H1 (cell line): Measurements from ENCODE around the gene TPRG1L. TPM values are rescaled to one million over a fixed set of nuclear protein-coding genes. Genes with fewer than 3 reads are reported as not detected.

Source experiments
- CTCF ChIA-PET: fragments of 300-600 bp; sonication (Branson Sonifier 250); formaldehyde crosslinking; loops from one replicate; lab custom pipeline; 2021; ENCODE audit not compliant: partially characterized antibody; lab: Charles Lee
- POLR2A ChIA-PET: fragments of 300-600 bp; sonication (Branson Sonifier 250); formaldehyde crosslinking; loops from one replicate; lab custom pipeline; 2021; ENCODE audit warnings: inconsistent platforms; ENCODE audit not compliant: partially characterized antibody; lab: Charles Lee
- DNase-seq, 2 experiments: peaks; one replicate each; pipeline versions ENCODE4 v3.0.0 to v3.0.0-alpha.2; 2010 to 2022; ENCODE audit warnings: low spot score in 2 of 2, low read depth in 1 of 2, mixed read lengths in 1 of 2
- FAIRE-seq: peaks from 2 replicates; lab custom pipeline; 2011; peaks lifted over from hg19 to GRCh38; lab: Jason Lieb, UNC
- H2AFZ ChIP-seq: 2 replicates; pipeline ENCODE4 v1.8.1; 2012; ENCODE audit warnings: low read length, inconsistent platforms
- H2AK5ac ChIP-seq: 2 replicates; pipeline ENCODE4 v1.6.1; 2013; ENCODE audit warnings: low read depth, low read length
- H2BK120ac ChIP-seq: replicated peaks from 2 replicates; pipeline ENCODE3; 2013; ENCODE audit warnings: low read depth, low read length, inconsistent platforms
- H2BK12ac ChIP-seq: 2 replicates; pipeline ENCODE4 v1.6.1; 2013; ENCODE audit warnings: low read depth, low read length
- H2BK15ac ChIP-seq: 2 replicates; pipeline ENCODE4 v1.6.1; 2013; ENCODE audit warnings: low read length
- H2BK20ac ChIP-seq: 2 replicates; pipeline ENCODE4 v1.6.1; 2013; ENCODE audit warnings: low read length
- H2BK5ac ChIP-seq: 2 replicates; pipeline ENCODE4 v1.6.1; 2013; ENCODE audit warnings: low read depth, low read length
- H3K14ac ChIP-seq: 2 replicates; pipeline ENCODE4 v1.6.1; 2013; ENCODE audit warnings: inconsistent platforms; ENCODE audit not compliant: insufficient read length
- H3K18ac ChIP-seq: 2 replicates; pipeline ENCODE4 v1.6.1; 2013; ENCODE audit warnings: low read length; ENCODE audit errors: extremely low read depth
- H3K23ac ChIP-seq: 2 replicates; pipeline ENCODE4 v1.6.1; 2013; ENCODE audit warnings: inconsistent platforms; ENCODE audit not compliant: insufficient read length
- H3K23me2 ChIP-seq: 2 replicates; pipeline ENCODE4 v1.6.1; 2013; ENCODE audit warnings: low read depth, low read length
- H3K27ac ChIP-seq: 2 replicates; pipeline ENCODE4 v1.6.1; 2011; ENCODE audit warnings: low read depth, low read length, inconsistent platforms
- H3K27me3 ChIP-seq, 4 experiments: replicated peaks in 1 of 4; 1 replicate in 1 of 4; 2 replicates in 3 of 4; pipeline versions ENCODE4 v1.6.1 to v1.8.1; 2011 to 2013; ENCODE audit warnings: low read length in 3 of 4, mild to moderate bottlenecking in 3 of 4, inconsistent platforms in 2 of 4, mixed read lengths in 2 of 4, moderate library complexity in 1 of 4; ENCODE audit not compliant: control insufficient read depth in 3 of 4, insufficient read depth in 3 of 4; ENCODE audit errors: extremely low read depth in 1 of 4
- H3K36me3 ChIP-seq, 4 experiments: 2 replicates each; pipeline versions ENCODE4 v1.6.1 to v1.8.1; 2011 to 2013; ENCODE audit warnings: mild to moderate bottlenecking in 4 of 4, low read length in 3 of 4, moderate library complexity in 2 of 4, control low read depth in 1 of 4, inconsistent platforms in 1 of 4; ENCODE audit not compliant: insufficient read depth in 4 of 4, control insufficient read depth in 2 of 4
- H3K4ac ChIP-seq: replicated peaks from 2 replicates; pipeline ENCODE3; 2013; ENCODE audit warnings: low read length, low read depth, mixed read lengths, inconsistent platforms; ENCODE audit not compliant: insufficient read length
- H3K4me1 ChIP-seq, 4 experiments: replicated peaks in 1 of 4; 1 replicate in 1 of 4; 2 replicates in 3 of 4; pipeline versions ENCODE4 v1.6.1 to v1.8.1; 2011 to 2013; ENCODE audit warnings: low read length in 3 of 4, inconsistent platforms in 2 of 4, mixed read lengths in 1 of 4; ENCODE audit not compliant: insufficient read depth in 4 of 4, control insufficient read depth in 3 of 4
- H3K4me2 ChIP-seq, 2 experiments: 2 replicates each; pipeline versions ENCODE4 v1.6.1 to v1.8.1; 2011 to 2013; ENCODE audit warnings: low read depth in 2 of 2, low read length in 2 of 2, control low read depth in 1 of 2, inconsistent platforms in 1 of 2, mild to moderate bottlenecking in 1 of 2; ENCODE audit not compliant: insufficient read depth in 1 of 2
- H3K4me3 ChIP-seq, 4 experiments: fragments of 200-600, 300-600 bp in 1 of 4; sonication (generic), shearing (Covaris generic), sonication (Bioruptor Twin) in 1 of 4; 2 replicates each; pipeline versions ENCODE4 v1.5.1 to v1.8.1; 2011 to 2016; ENCODE audit warnings: low read length in 4 of 4, low read depth in 3 of 4, control low read depth in 2 of 4, inconsistent platforms in 2 of 4, mild to moderate bottlenecking in 2 of 4, mixed read lengths in 1 of 4, moderate library complexity in 1 of 4; ENCODE audit not compliant: insufficient read depth in 2 of 4; ENCODE audit errors: extremely low read depth in 1 of 4
- H3K56ac ChIP-seq: replicated peaks from 2 replicates; pipeline ENCODE3; 2013; ENCODE audit warnings: low read depth, mild to moderate bottlenecking, mixed read lengths, low read length, inconsistent platforms; ENCODE audit not compliant: insufficient read length
- H3K79me1 ChIP-seq: 2 replicates; pipeline ENCODE4 v1.6.1; 2013; ENCODE audit warnings: low read depth, low read length, control low read depth
- H3K79me2 ChIP-seq, 2 experiments: 2 replicates each; pipeline versions ENCODE4 v1.6.1 to v1.8.1; 2012 to 2013; ENCODE audit warnings: low read length in 2 of 2, mild to moderate bottlenecking in 2 of 2, inconsistent platforms in 1 of 2; ENCODE audit not compliant: insufficient read depth in 2 of 2, control insufficient read depth in 1 of 2
- H3K9ac ChIP-seq, 4 experiments: replicated peaks in 1 of 4; 1 replicate in 1 of 4; 2 replicates in 3 of 4; pipeline versions ENCODE4 v1.6.1 to v1.8.1; 2011 to 2013; ENCODE audit warnings: low read depth in 3 of 4, low read length in 3 of 4, control low read depth in 2 of 4, mild to moderate bottlenecking in 2 of 4, moderate library complexity in 2 of 4, inconsistent platforms in 1 of 4; ENCODE audit errors: extremely low read depth in 1 of 4
- H3K9me3 ChIP-seq, 2 experiments: 2 replicates each; pipeline versions ENCODE4 v1.6.1 to v1.8.1; 2012 to 2013; ENCODE audit warnings: mild to moderate bottlenecking in 2 of 2, moderate library complexity in 2 of 2, control low read depth in 1 of 2, inconsistent platforms in 1 of 2, low read depth in 1 of 2, low read length in 1 of 2, mixed read lengths in 1 of 2; ENCODE audit not compliant: insufficient read depth in 2 of 2
- H4K20me1 ChIP-seq, 2 experiments: replicated peaks in 1 of 2; 2 replicates each; pipeline versions ENCODE3 to v1.8.1; 2011 to 2013; ENCODE audit warnings: inconsistent platforms in 2 of 2, low read length in 2 of 2, mild to moderate bottlenecking in 1 of 2; ENCODE audit not compliant: insufficient read depth in 2 of 2, control insufficient read depth in 1 of 2
- H4K5ac ChIP-seq: 2 replicates; pipeline ENCODE4 v1.6.1; 2013; ENCODE audit warnings: low read length, low read depth, mixed read lengths, inconsistent platforms; ENCODE audit not compliant: insufficient read length
- H4K8ac ChIP-seq: 2 replicates; pipeline ENCODE4 v1.8.0; 2013; ENCODE audit warnings: mild to moderate bottlenecking, moderate library complexity, low read length, inconsistent platforms; ENCODE audit not compliant: insufficient read depth; ENCODE audit errors: extremely low read depth
- H4K91ac ChIP-seq: replicated peaks from 2 replicates; pipeline ENCODE3; 2013; ENCODE audit warnings: low read length, mixed read lengths, inconsistent platforms; ENCODE audit not compliant: insufficient read length
- MAX ChIP-seq: IDR thresholded peaks from 2 replicates; pipeline ENCODE4 v1.6.1; 2012; ENCODE audit warnings: inconsistent platforms
- TBP ChIP-seq: IDR thresholded peaks from 2 replicates; pipeline ENCODE4 v1.6.1; 2011; ENCODE audit warnings: low read depth, low read length, improper control_type of control experiment
- WGBS, 2 experiments: shearing (Covaris generic) in 1 of 2; methylation state at CpG; one replicate each; pipeline versions ENCODE4 v1.1.6 to v1.1.7; 2013 to 2015; ENCODE audit warnings: low lambda C conversion rate in 2 of 2, mixed read lengths in 2 of 2, inconsistent platforms in 1 of 2, low coverage in 1 of 2, missing lambda C conversion rate in 1 of 2; ENCODE audit not compliant: insufficient replicate concordance in 2 of 2, insufficient coverage in 1 of 2, insufficient read length in 1 of 2; ENCODE audit errors: extremely low coverage in 1 of 2, missing lambda C conversion rate in 1 of 2; 5-methylcytosine and 5-hydroxymethylcytosine counted together
- polyA plus RNA-seq, 7 experiments: library from polyadenylated mRNA; depleted of rRNA in 3 of 7; stranded (reverse) in 5 of 7; unstranded in 2 of 7; fragments of >200 nt in 5 of 7; fragments of 200-250 nt in 2 of 7; gene quantifications; 1 replicate in 5 of 7; 2 replicates in 1 of 7; 4 replicates in 1 of 7; pipeline versions ENCODE4 v1.2.1 to v1.2.3, GENCODE V29; 2011 to 2013; ENCODE audit warnings: missing spikeins in 2 of 7, mixed read lengths in 2 of 7
- total RNA-seq: library from RNA; stranded (reverse); fragmentation: NEBNext Ultra II Directional; extraction: Animal tissue kit (Norgen Biotek cat#: 25700); gene quantifications from 2 replicates; pipeline ENCODE4 v1.2.1, GENCODE V29; 2021

Gene TPRG1L
- total and polyA plus RNA-seq, 2 of the 8 experiments (the other 6 are each of a cell fraction or from before 2014, with no cell fraction given) = 21.7 to 22.3 TPM

GRCh38 chr1:3597599-3597964 lies 27.2 kb upstream of the TPRG1L start:
- Histone ChIP-seq H3K79me1 (0 out of 2 replicates have a peak, but pooled peaks cover 2% of the 10 kb centered on the region), H3K23ac (no peak overlapping the region), H4K8ac (no peak overlapping the region), H2BK20ac (0 out of 2 replicates have a peak overlapping the region, but pooled peaks have one; percentile 48), H3K79me2 (no peaks in the 10 kb centered on the region), H2BK5ac (peak overlapping the region; percentile 82; the same call in 1 of the 2 replicates), H3K4me1 (peaks cover 0 to 31% (median 22%) of the 10 kb centered on the region in 4 experiments; a peak in 6 of 7 replicates), H3K9me3 (no peaks in the 10 kb centered on the region), H4K91ac (peak overlapping the region; percentile 53), H3K4me2 (no peak overlapping the region), H3K27me3 (no peaks in the 10 kb centered on the region), H4K5ac (no peak overlapping the region), H3K14ac (no peak overlapping the region), H2AFZ (no peak overlapping the region), H3K27ac (no peak overlapping the region), H2BK12ac (no peak overlapping the region), H3K23me2 (no peaks in the 10 kb centered on the region), H4K20me1 (no peaks in the 10 kb centered on the region), H3K9ac (no peak overlapping the region), H3K56ac (no peak overlapping the region), H2AK5ac (no peak overlapping the region), H3K4ac (peak overlapping the region; percentile 60), H3K18ac (peak overlapping the region; percentile 78), H2BK120ac (no peak overlapping the region), H3K4me3 (no peak overlapping the region), H2BK15ac (peak overlapping the region; percentile 61; the same call in 1 of the 2 replicates), H3K36me3 (no peaks in the 10 kb centered on the region)
- WGBS, 2 experiments = 63% methylated on average over 11 of the region's 11 CpGs; no CpG with 5 or more reads in 1 of the 2 experiments
- FAIRE-seq (no peak), DNase-seq (no peak)
- peak; percentile 39 for TF ChIP-seq MAX
- no peak for TF ChIP-seq TBP
- POLR2A ChIA-PET = interaction anchor here (1.2 to 2.0 kb wide), 2 partner anchors 10 to 12 kb away, joined by 4 to 8 read pairs; no protein-coding TSS in a partner anchor
- CTCF ChIA-PET = interaction anchor here (0.7 to 4.8 kb wide), 7 partner anchors 9 to 44 kb away, joined by 3 to 35 read pairs (median 5); no protein-coding TSS in a partner anchor
